IMR-90 (cell line): ENCODE data around the gene PAF1. TPM values are rescaled to one million over a fixed set of nuclear protein-coding genes. Genes with fewer than 3 reads are reported as not detected.
A peak's percentile ranks its signal among the peaks of the same experiment; 100 is the strongest.

ENCODE experiments used
- ATAC-seq: fragments of 200-7000 bp; cut with Tn5 transposase; 2 replicates; pipeline ENCODE4 v1.9.1; 2020; ENCODE audit warnings: low read depth, mild to moderate bottlenecking, moderate library complexity
- BruUV-seq: library from RNA; stranded (reverse); fragments of 400-500 nt; replicated peaks from 2 replicates; lab custom pipeline; 2021; lab: Mats Ljungman, UMichigan
- CTCF ChIA-PET: fragments of 300-600 bp; formaldehyde crosslinking; extraction: SDS; loops from one replicate; lab custom pipeline; 2021; ENCODE audit warnings: antibody characterized with exemption; lab: Yijun Ruan, JAX
- POLR2A ChIA-PET: fragments of 300-600 bp; sonication (Branson Sonifier 250); formaldehyde crosslinking; loops from one replicate; lab custom pipeline; 2022; ENCODE audit warnings: antibody characterized with exemption; ENCODE audit not compliant: unreplicated experiment; lab: Charles Lee
- DNase-seq: peaks from one replicate; pipeline ENCODE4 v3.0.0; 2013
- H2AFZ ChIP-seq: replicated peaks from 2 replicates; pipeline ENCODE3; 2013; ENCODE audit warnings: low read length, mild to moderate bottlenecking; ENCODE audit not compliant: poor library complexity
- H2AK5ac ChIP-seq: 2 replicates; pipeline ENCODE4 v1.6.1; 2013; ENCODE audit warnings: low read depth, low read length, inconsistent platforms
- H2AK9ac ChIP-seq: replicated peaks from 2 replicates; pipeline ENCODE3; 2013; ENCODE audit warnings: mild to moderate bottlenecking, low read depth, low read length, moderate library complexity; ENCODE audit not compliant: poor library complexity
- H2BK120ac ChIP-seq: 2 replicates; pipeline ENCODE4 v1.6.1; 2013; ENCODE audit warnings: low read depth, low read length, inconsistent platforms
- H2BK15ac ChIP-seq: 3 replicates; pipeline ENCODE4 v1.6.1; 2013; ENCODE audit warnings: low read depth, low read length, inconsistent platforms
- H2BK20ac ChIP-seq: 2 replicates; pipeline ENCODE4 v1.6.1; 2013; ENCODE audit warnings: low read depth, mild to moderate bottlenecking, inconsistent platforms, low read length, moderate library complexity
- H2BK5ac ChIP-seq: 2 replicates; pipeline ENCODE4 v1.6.1; 2013; ENCODE audit warnings: mild to moderate bottlenecking, low read depth, low read length, inconsistent platforms; ENCODE audit not compliant: poor library complexity, severe bottlenecking
- H3K14ac ChIP-seq: replicated peaks from 2 replicates; pipeline ENCODE4 v1.6.1; 2013; ENCODE audit warnings: low read depth, low read length, inconsistent platforms
- H3K18ac ChIP-seq: 2 replicates; pipeline ENCODE4 v1.6.1; 2013; ENCODE audit warnings: low read depth, low read length, control low read depth
- H3K23ac ChIP-seq: 2 replicates; pipeline ENCODE4 v1.6.1; 2013; ENCODE audit warnings: low read depth, low read length, inconsistent platforms
- H3K27ac ChIP-seq: 2 replicates; pipeline ENCODE4 v1.5.1; 2013; ENCODE audit warnings: mild to moderate bottlenecking, control low read depth, low read length; ENCODE audit not compliant: insufficient read depth
- H3K27me3 ChIP-seq: 2 replicates; pipeline ENCODE4 v1.6.1; 2013; ENCODE audit warnings: low read length; ENCODE audit not compliant: control insufficient read depth, insufficient read depth
- H3K36me3 ChIP-seq: 2 replicates; pipeline ENCODE4 v1.6.1; 2013; ENCODE audit warnings: low read length, mixed read lengths; ENCODE audit not compliant: control insufficient read depth, insufficient read depth
- H3K4ac ChIP-seq: 2 replicates; pipeline ENCODE4 v1.6.1; 2013; ENCODE audit warnings: low read depth, low read length, inconsistent platforms
- H3K4me1 ChIP-seq: 2 replicates; pipeline ENCODE4 v1.6.1; 2013; ENCODE audit warnings: low read length, mixed read lengths; ENCODE audit not compliant: control insufficient read depth, insufficient read depth
- H3K4me2 ChIP-seq: 2 replicates; pipeline ENCODE4 v1.6.1; 2013; ENCODE audit warnings: low read depth, mild to moderate bottlenecking, control low read depth, low read length, moderate library complexity
- H3K4me3 ChIP-seq: 2 replicates; pipeline ENCODE4 v1.5.1; 2013; ENCODE audit warnings: low read depth, mild to moderate bottlenecking, control low read depth, low read length, moderate library complexity; ENCODE audit not compliant: insufficient read depth
- H3K56ac ChIP-seq: 2 replicates; pipeline ENCODE4 v1.6.1; 2013; ENCODE audit warnings: low read length, inconsistent platforms; ENCODE audit not compliant: insufficient read depth; ENCODE audit errors: extremely low read depth
- H3K79me1 ChIP-seq, 2 experiments: 2 replicates each; pipeline ENCODE4 v1.6.1; 2013; ENCODE audit warnings: low read length in 2 of 2, inconsistent platforms in 1 of 2, low read depth in 1 of 2
- H3K9ac ChIP-seq: 2 replicates; pipeline ENCODE4 v1.6.1; 2013; ENCODE audit warnings: low read depth, low read length, control low read depth
- H3K9me1 ChIP-seq: 2 replicates; pipeline ENCODE4 v1.6.1; 2013; ENCODE audit warnings: low read length, inconsistent platforms; ENCODE audit not compliant: insufficient read depth
- H3K9me3 ChIP-seq: 2 replicates; pipeline ENCODE4 v1.6.1; 2013; ENCODE audit warnings: low read length; ENCODE audit not compliant: control insufficient read depth, insufficient read depth
- H4K20me1 ChIP-seq: 2 replicates; pipeline ENCODE4 v1.6.1; 2013; ENCODE audit warnings: low read length, inconsistent platforms; ENCODE audit not compliant: insufficient read depth
- H4K5ac ChIP-seq: 2 replicates; pipeline ENCODE4 v1.6.1; 2013; ENCODE audit warnings: mild to moderate bottlenecking, low read depth, low read length, control low read depth
- H4K8ac ChIP-seq, 2 experiments: 2 replicates each; pipeline ENCODE4 v1.6.1; 2013; ENCODE audit warnings: low read depth in 2 of 2, low read length in 2 of 2, control low read depth in 1 of 2, inconsistent platforms in 1 of 2
- H4K91ac ChIP-seq: 2 replicates; pipeline ENCODE4 v1.6.1; 2013; ENCODE audit warnings: low read depth, low read length, inconsistent platforms; ENCODE audit not compliant: insufficient read depth
- BHLHE40 ChIP-seq: fragments of 150-350 bp; IDR thresholded peaks from 2 replicates; pipeline ENCODE4 v1.6.1; 2016; ENCODE audit warnings: mild to moderate bottlenecking, low read depth, low read length
- CEBPB ChIP-seq: IDR thresholded peaks from 2 replicates; pipeline ENCODE4 v1.6.1; 2012; ENCODE audit warnings: low read depth, low read length, improper control_type of control experiment
- CHD1 ChIP-seq: IDR thresholded peaks from 2 replicates; pipeline ENCODE4 v1.6.1; 2012; ENCODE audit warnings: low read depth, low read length, improper control_type of control experiment
- CTCF ChIP-seq: conservative IDR thresholded peaks from 2 replicates; pipeline ENCODE4 v1.5.1; 2012; ENCODE audit warnings: mild to moderate bottlenecking, low read depth, low read length, improper control_type of control experiment
- FOS ChIP-seq: fragments of 150-350 bp; IDR thresholded peaks from 2 replicates; pipeline ENCODE4 v1.6.1; 2016; ENCODE audit warnings: low read depth, low read length
- MAFK ChIP-seq: IDR thresholded peaks from 2 replicates; pipeline ENCODE4 v1.6.1; 2012; ENCODE audit warnings: low read depth, low read length, improper control_type of control experiment
- MAZ ChIP-seq: IDR thresholded peaks from 2 replicates; pipeline ENCODE4 v1.6.1; 2012; ENCODE audit warnings: low read depth, mild to moderate bottlenecking, low read length, improper control_type of control experiment, moderate library complexity, borderline replicate concordance
- MXI1 ChIP-seq: IDR thresholded peaks from 2 replicates; pipeline ENCODE4 v1.6.1; 2012; ENCODE audit warnings: low read depth, mild to moderate bottlenecking, low read length, moderate library complexity, borderline replicate concordance
- NFE2L2 ChIP-seq: fragments of 150-350 bp; IDR thresholded peaks from 2 replicates; pipeline ENCODE4 v1.6.1; 2016; ENCODE audit warnings: low read depth, mild to moderate bottlenecking, low read length
- POLR2A ChIP-seq: IDR thresholded peaks from 2 replicates; pipeline ENCODE4 v1.6.1; 2012; ENCODE audit warnings: mild to moderate bottlenecking, low read depth, low read length
- RCOR1 ChIP-seq: IDR thresholded peaks from 2 replicates; pipeline ENCODE4 v1.6.1; 2012; ENCODE audit warnings: mild to moderate bottlenecking, low read length, improper control_type of control experiment; ENCODE audit not compliant: insufficient replicate concordance
- RFX5 ChIP-seq: IDR thresholded peaks from 2 replicates; pipeline ENCODE4 v1.8.0; 2012; ENCODE audit warnings: low read depth, mild to moderate bottlenecking, low read length, moderate library complexity
- SMC3 ChIP-seq: fragments of 150-350 bp; IDR thresholded peaks from 2 replicates; pipeline ENCODE4 v1.6.1; 2016; ENCODE audit warnings: low read depth, mild to moderate bottlenecking, antibody characterized with exemption, low read length, moderate library complexity
- WGBS, 2 experiments: methylation state at CpG; one replicate each; pipeline versions ENCODE4 v1.1.5 to v1.1.7; 2013; ENCODE audit warnings: missing lambda C conversion rate in 2 of 2; ENCODE audit not compliant: insufficient read length in 1 of 2; ENCODE audit errors: extremely low coverage in 2 of 2; 5-methylcytosine and 5-hydroxymethylcytosine counted together
- dilution Hi-C: fragments of 300-500 bp; cut with HindIII; formaldehyde crosslinking; loops from one replicate; pipeline ENCODE4 v1.14.3; 2018; ENCODE audit warnings: low sequenced_read_pairs; ENCODE audit not compliant: unreplicated experiment
- in situ Hi-C: fragments of 300-500 bp; cut with MboI; formaldehyde crosslinking; loops from 3 replicates; pipeline ENCODE4 v1.14.3; 2019; ENCODE audit warnings: low sequenced_read_pairs, inconsistent platforms, mixed read lengths
- intact Hi-C: fragments of 100-400 bp; cut with micrococcal nuclease; formaldehyde crosslinking; loops from 2 replicates; pipeline ENCODE4 v1.10.0; 2022
- polyA plus RNA-seq, 3 experiments: library from polyadenylated mRNA; depleted of rRNA; stranded (reverse); fragments of >200 nt; gene quantifications; 2 replicates each; pipeline ENCODE4 v1.2.3, GENCODE V29; 2012; ENCODE audit warnings: low replicate concordance in 1 of 3
- total RNA-seq: library from RNA; depleted of rRNA; stranded (reverse); fragments of >200 nt; gene quantifications from 2 replicates; pipeline ENCODE4 v1.2.3, GENCODE V29; 2012
- TF ChIP-seq, protein P1 (sequence below): fragments of 150-350 bp; IDR thresholded peaks from 2 replicates; pipeline ENCODE4 v1.6.1; 2017; ENCODE audit warnings: mild to moderate bottlenecking, antibody characterized with exemption, low read length, low read depth

Gene PAF1
- total and polyA plus RNA-seq, 2 of the 4 experiments (the other 2 are of a cell fraction) = 45.7 to 54.3 TPM

GRCh38 chr19:39428283-39429112 is 37.6 kb upstream of the PAF1 start:
- H3K4me1 ChIP-seq = peaks cover 19% of the 10 kb centered on the region
- peaks cover 28% of the 10 kb centered on the region for H4K20me1 ChIP-seq
- peak overlapping the region; percentile 94 for H3K27ac ChIP-seq
- H3K27me3 ChIP-seq = no peaks in the 10 kb centered on the region
- in situ Hi-C loops (loop anchor here (25.0 kb wide), 1 partner anchor 409 kb away; the partner anchor contains the start of genes DYRK1B and FBL), intact Hi-C loops (loop anchor here (1.0 kb wide), 1 partner anchor 16 kb away; the partner anchor contains the start of gene PLEKHG2), dilution Hi-C loops (no loop called here)
- peaks cover 35% of the 10 kb centered on the region for H3K36me3 ChIP-seq
- peak overlapping the region; percentile 82 for H4K5ac ChIP-seq
- H3K79me1 ChIP-seq = peaks cover 11 to 55% of the 10 kb centered on the region in 2 experiments
- WGBS, 2 experiments = 13% methylated on average over 1 of the region's 23 CpGs; no CpG with 5 or more reads in 1 of the 2 experiments
- peak overlapping the region; percentile 89 to 92 for H4K8ac ChIP-seq
- peak overlapping the region; percentile 90 for H2BK5ac ChIP-seq
- H3K9ac ChIP-seq = peak overlapping the region; percentile 52
- DNase-seq (peak; percentile 96), ATAC-seq (peak; percentile 90)
- peak overlapping the region; percentile 98 for H3K4ac ChIP-seq
- ChIA-PET POLR2A (interaction anchor here (0.5 to 1.1 kb wide), 4 partner anchors 16 to 27 kb away, joined by 3 to 9 read pairs (median 4); partner anchors contain the start of gene PLEKHG2), CTCF (interaction anchor here (1.2 to 1.5 kb wide), 3 partner anchors 12 to 31 kb away, joined by 3 to 6 read pairs (median 5); partner anchors contain the start of gene PLEKHG2)
- no peak overlapping the region for H3K4me3 ChIP-seq
- peak overlapping the region; percentile 81 for H2AK9ac ChIP-seq
- H3K9me1 ChIP-seq = peaks cover 14% of the 10 kb centered on the region
- peak overlapping the region; percentile 95 for H2BK120ac ChIP-seq
- peak overlapping the region; percentile 93 for H2BK20ac ChIP-seq
- no peaks in the 10 kb centered on the region for H3K9me3 ChIP-seq
- peak overlapping the region; percentile 81 for H2AFZ ChIP-seq
- peak overlapping the region; percentile 95 for H3K14ac ChIP-seq
- H2AK5ac ChIP-seq = peak overlapping the region; percentile 93
- H3K4me2 ChIP-seq = peak overlapping the region; percentile 51
- peak overlapping the region; percentile 89 for H3K18ac ChIP-seq
- peak overlapping the region; percentile 22; the same call in 1 of the 3 replicates for H2BK15ac ChIP-seq
- no TSS peak for BruUV-seq
- H3K23ac ChIP-seq = peak overlapping the region; percentile 81
- peak overlapping the region; percentile 87 for H3K56ac ChIP-seq
- H4K91ac ChIP-seq = peak overlapping the region; percentile 90
- no peak for TF ChIP-seq CHD1
- no peak for TF ChIP-seq RFX5
- TF ChIP-seq MXI1 = no peak
- no peak for TF ChIP-seq SMC3
- peak; percentile 62; the same call in 1 of the 2 replicates for TF ChIP-seq BHLHE40
- TF ChIP-seq CEBPB = no peak
- TF ChIP-seq, protein P1, sequence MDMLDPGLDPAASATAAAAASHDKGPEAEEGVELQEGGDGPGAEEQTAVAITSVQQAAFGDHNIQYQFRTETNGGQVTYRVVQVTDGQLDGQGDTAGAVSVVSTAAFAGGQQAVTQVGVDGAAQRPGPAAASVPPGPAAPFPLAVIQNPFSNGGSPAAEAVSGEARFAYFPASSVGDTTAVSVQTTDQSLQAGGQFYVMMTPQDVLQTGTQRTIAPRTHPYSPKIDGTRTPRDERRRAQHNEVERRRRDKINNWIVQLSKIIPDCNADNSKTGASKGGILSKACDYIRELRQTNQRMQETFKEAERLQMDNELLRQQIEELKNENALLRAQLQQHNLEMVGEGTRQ = no peak; the same call in none of the 2 replicates
- TF ChIP-seq CTCF = no peak
- no peak for TF ChIP-seq MAFK
- TF ChIP-seq FOS = no peak
- TF ChIP-seq NFE2L2 = no peak; the same call in 1 of the 2 replicates
- peak; percentile 93 for TF ChIP-seq MAZ
- TF ChIP-seq RCOR1 = peak; percentile 78
- peak; percentile 67 for TF ChIP-seq POLR2A
